OCI-LY1 (cell line): Measurements from ENCODE around the gene RALGPS1.

Experiments
- CTCF ChIP-seq: fragments of 200-600 bp; sonication (generic), shearing (Covaris generic); IDR thresholded peaks from 2 replicates; pipeline ENCODE4 v1.5.1; 2017; ENCODE audit warnings: mild to moderate bottlenecking, antibody characterized with exemption, low read length, moderate library complexity, mixed read lengths
- EZH2 ChIP-seq: fragments of 200-600 bp; sonication (generic), shearing (Covaris generic); IDR thresholded peaks from 2 replicates; pipeline ENCODE4 v1.8.0; 2017; ENCODE audit warnings: borderline replicate concordance, mixed run types, mild to moderate bottlenecking, antibody characterized with exemption, low read length, moderate library complexity, mixed read lengths

DNA sequence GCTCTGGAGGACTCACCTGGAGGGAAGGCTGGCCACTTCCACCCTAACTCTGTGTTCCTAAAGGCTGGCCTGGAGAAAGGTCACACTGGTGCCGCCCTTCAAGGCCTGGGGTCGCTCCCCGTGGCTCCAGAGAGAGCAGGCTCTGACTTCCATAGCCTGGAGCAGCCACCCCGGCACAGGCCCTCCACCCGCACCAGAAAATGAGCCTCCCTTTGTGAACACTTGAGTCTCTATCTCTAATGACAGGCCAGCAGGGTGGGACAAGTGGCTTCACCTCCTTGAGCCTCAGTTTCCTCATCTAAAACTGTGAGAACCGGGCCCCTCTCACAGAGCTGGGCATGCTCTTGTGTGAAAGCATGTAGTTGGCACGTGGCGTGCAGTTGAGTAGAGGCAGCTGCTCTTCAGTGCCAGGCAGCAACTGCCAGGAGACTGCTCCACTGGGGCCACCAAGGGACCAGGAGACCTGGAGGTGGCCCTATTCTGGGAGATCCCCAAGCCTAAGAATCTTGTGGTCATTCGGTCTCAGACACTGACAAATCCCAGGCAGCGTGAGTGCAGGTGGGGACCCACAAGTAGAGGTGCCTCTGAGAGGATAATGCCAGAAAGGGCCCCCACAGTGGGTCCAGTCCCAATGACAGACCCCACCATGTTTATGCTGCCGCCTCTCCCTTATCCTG is 293.3 kb downstream of the RALGPS1 start:
- TF ChIP-seq CTCF, result no peak
- TF ChIP-seq EZH2, result no peak
